ENCODE results near the gene NNT.

- TF ChIP-seq CTCF (conservative IDR thresholded peaks at IDR 0.05; ENCODE audit: low read length): no peak
- no peak for TF ChIP-seq EZH2phosphoT487 (IDR thresholded peaks at IDR 0.05; ENCODE audit: borderline replicate concordance)
These were observed 32.4 kb downstream of the NNT start for GRCh38 chr5:43635374-43635773.

All from Loucy (cell line).